BLaER1 (cell line): ENCODE data around the gene JAK1.

Source experiments
- H3K27ac ChIP-seq: shearing (Covaris generic); formaldehyde crosslinking; 2 replicates; pipeline ENCODE4 v1.8.1; 2022
- H3K27me3 ChIP-seq: shearing (Covaris generic); formaldehyde crosslinking; 2 replicates; pipeline ENCODE4 v1.8.1; 2022
- H3K36me3 ChIP-seq: shearing (Covaris generic); formaldehyde crosslinking; 2 replicates; pipeline ENCODE4 v1.8.1; 2022
- H3K4me1 ChIP-seq: shearing (Covaris generic); formaldehyde crosslinking; 2 replicates; pipeline ENCODE4 v1.8.1; 2022
- H3K4me2 ChIP-seq: shearing (Covaris generic); formaldehyde crosslinking; 2 replicates; pipeline ENCODE4 v1.8.1; 2022
- H3K4me3 ChIP-seq: shearing (Covaris generic); formaldehyde crosslinking; 2 replicates; pipeline ENCODE4 v1.8.1; 2022
- H3K9ac ChIP-seq: shearing (Covaris generic); formaldehyde crosslinking; 2 replicates; pipeline ENCODE4 v1.8.1; 2022
- H3K9me3 ChIP-seq: shearing (Covaris generic); formaldehyde crosslinking; 2 replicates; pipeline ENCODE4 v1.8.1; 2022
- H4K20me1 ChIP-seq: shearing (Covaris generic); formaldehyde crosslinking; 2 replicates; pipeline ENCODE4 v1.8.1; 2022
- Cebpa-rat ChIP-seq: shearing (Covaris generic); IDR thresholded peaks from 2 replicates; pipeline ENCODE4 v1.8.1; 2022

The JAK1 gene

GRCh38 chr1:64898107-64898861 is 68.1 kb downstream of the JAK1 start:
- Histone ChIP-seq H3K36me3 (no peaks in the 10 kb centered on the region), H4K20me1 (peaks cover 95% of the 10 kb centered on the region), H3K4me1 (peaks cover 46% of the 10 kb centered on the region), H3K4me2 (peak overlapping the region; percentile 53), H3K27ac (peak overlapping the region; percentile 36; the same call in 1 of the 2 replicates), H3K4me3 (no peak overlapping the region), H3K9me3 (no peaks in the 10 kb centered on the region), H3K27me3 (no peaks in the 10 kb centered on the region), H3K9ac (no peak overlapping the region)
- no peak for TF ChIP-seq Cebpa-rat

GRCh38 chr1:64896551-64896950 is 69.8 kb downstream of the JAK1 start:
- Histone ChIP-seq H3K9me3 (no peaks in the 10 kb centered on the region), H3K4me1 (peaks cover 63% of the 10 kb centered on the region), H4K20me1 (peaks cover 95% of the 10 kb centered on the region)

GRCh38 chr1:64895500-64895899 is 70.8 kb downstream of the JAK1 start:
- peak overlapping the region; percentile 46 for H3K4me2 ChIP-seq
- peaks cover 95% of the 10 kb centered on the region for H4K20me1 ChIP-seq
- no peaks in the 10 kb centered on the region for H3K27me3 ChIP-seq
- H3K4me1 ChIP-seq, result peaks cover 70% of the 10 kb centered on the region
- H3K4me3 ChIP-seq, result no peak overlapping the region
- H3K36me3 ChIP-seq, result no peaks in the 10 kb centered on the region
- no peak for TF ChIP-seq Cebpa-rat
- no peak overlapping the region for H3K9ac ChIP-seq
- no peaks in the 10 kb centered on the region for H3K9me3 ChIP-seq
- no peak overlapping the region for H3K27ac ChIP-seq

More at GRCh38 chr1:64896551-64896950, 69.8 kb downstream of the JAK1 start:
- Histone ChIP-seq H3K36me3 (no peaks in the 10 kb centered on the region), H3K4me3 (no peak overlapping the region), H3K4me2 (0 out of 2 replicates have a peak overlapping the region, but pooled peaks have one; percentile 46), H3K27me3 (no peaks in the 10 kb centered on the region), H3K27ac (no peak overlapping the region), H3K9ac (no peak overlapping the region)
- TF ChIP-seq Cebpa-rat, result no peak

- Histone ChIP-seq H3K9ac (no peak overlapping the region), H3K27ac (no peak overlapping the region), H3K9me3 (no peaks in the 10 kb centered on the region), H3K27me3 (no peaks in the 10 kb centered on the region), H3K4me1 (peaks cover 70% of the 10 kb centered on the region), H4K20me1 (peaks cover 95% of the 10 kb centered on the region), H3K4me3 (no peak overlapping the region), H3K4me2 (peak overlapping the region; percentile 46), H3K36me3 (no peaks in the 10 kb centered on the region)
- no peak for TF ChIP-seq Cebpa-rat
Measured at GRCh38 chr1:64894438-64895196, 71.7 kb downstream of the JAK1 start.

- Histone ChIP-seq H3K4me2 (no peak overlapping the region), H3K4me1 (peaks cover 65% of the 10 kb centered on the region), H3K27ac (no peak overlapping the region), H3K9ac (no peak overlapping the region), H3K27me3 (no peaks in the 10 kb centered on the region), H4K20me1 (peaks cover 95% of the 10 kb centered on the region), H3K4me3 (no peak overlapping the region), H3K36me3 (no peaks in the 10 kb centered on the region), H3K9me3 (no peaks in the 10 kb centered on the region)
- no peak for TF ChIP-seq Cebpa-rat
Measured at GRCh38 chr1:64893921-64894320, 72.4 kb downstream of the JAK1 start.

GRCh38 chr1:64892576-64893573 is 73.5 kb downstream of the JAK1 start:
- H3K4me2 ChIP-seq, result no peak overlapping the region
- no peak overlapping the region for H3K9ac ChIP-seq
- TF ChIP-seq Cebpa-rat, result no peak
- no peaks in the 10 kb centered on the region for H3K36me3 ChIP-seq
- H3K27me3 ChIP-seq, result no peaks in the 10 kb centered on the region
- peaks cover 60% of the 10 kb centered on the region for H3K4me1 ChIP-seq
- H4K20me1 ChIP-seq, result peaks cover 95% of the 10 kb centered on the region
- no peak overlapping the region for H3K4me3 ChIP-seq
- H3K27ac ChIP-seq, result no peak overlapping the region
- H3K9me3 ChIP-seq, result no peaks in the 10 kb centered on the region

GRCh38 chr1:64891448-64891825 is 74.9 kb downstream of the JAK1 start:
- Histone ChIP-seq H3K27ac (no peak overlapping the region), H4K20me1 (peaks cover 100% of the 10 kb centered on the region), H3K9me3 (no peaks in the 10 kb centered on the region), H3K4me3 (no peak overlapping the region), H3K4me2 (peak overlapping the region; percentile 8), H3K36me3 (no peaks in the 10 kb centered on the region), H3K27me3 (no peaks in the 10 kb centered on the region), H3K4me1 (peaks cover 58% of the 10 kb centered on the region), H3K9ac (no peak overlapping the region)
- no peak for TF ChIP-seq Cebpa-rat

GRCh38 chr1:64890699-64891447 is 75.5 kb downstream of the JAK1 start:
- Histone ChIP-seq H3K9me3 (no peaks in the 10 kb centered on the region), H3K27ac (no peak overlapping the region), H3K27me3 (no peaks in the 10 kb centered on the region), H4K20me1 (peaks cover 100% of the 10 kb centered on the region), H3K4me1 (peaks cover 53% of the 10 kb centered on the region), H3K4me2 (0 out of 2 replicates have a peak overlapping the region, but pooled peaks have one; percentile 8), H3K36me3 (no peaks in the 10 kb centered on the region), H3K9ac (no peak overlapping the region), H3K4me3 (no peak overlapping the region)
- no peak for TF ChIP-seq Cebpa-rat

- Histone ChIP-seq H3K9me3 (no peaks in the 10 kb centered on the region), H3K27me3 (no peaks in the 10 kb centered on the region), H3K4me3 (no peak overlapping the region), H3K4me2 (peak overlapping the region; percentile 29; the same call in 1 of the 2 replicates), H3K36me3 (peaks cover 30% of the 10 kb centered on the region), H4K20me1 (peaks cover 94% of the 10 kb centered on the region), H3K4me1 (peaks cover 29% of the 10 kb centered on the region), H3K9ac (no peak overlapping the region; the same call in 1 of the 2 replicates), H3K27ac (no peak overlapping the region)
- TF ChIP-seq Cebpa-rat, result no peak
Measured at GRCh38 chr1:64887689-64888217, 78.6 kb downstream of the JAK1 start.
